ENCODE data around the gene KRT73. TPM values are rescaled to one million over a fixed set of nuclear protein-coding genes. Genes with fewer than 3 reads are reported as not detected.

KRT73 gene
- total RNA-seq, 1 donor from 2014 or later, result 0.77 TPM

GRCh38 chr12:52643233-52644077, 25.1 kb upstream of the KRT73 start:
- no peaks in the 10 kb centered on the region for H3K4me1 Mint-ChIP-seq (ENCODE audit: unreplicated experiment)
- H3K4me3 Mint-ChIP-seq (ENCODE audit: unreplicated experiment), result no peak overlapping the region
- no peaks in the 10 kb centered on the region for H3K9me3 Mint-ChIP-seq (ENCODE audit: unreplicated experiment)
- no peak for DNase-seq (ENCODE audit: low spot score)
- no peaks in the 10 kb centered on the region for H3K27me3 Mint-ChIP-seq (ENCODE audit: unreplicated experiment)
- H3K27ac Mint-ChIP-seq (ENCODE audit: unreplicated experiment), result no peak overlapping the region
- TF ChIP-seq, protein P1, sequence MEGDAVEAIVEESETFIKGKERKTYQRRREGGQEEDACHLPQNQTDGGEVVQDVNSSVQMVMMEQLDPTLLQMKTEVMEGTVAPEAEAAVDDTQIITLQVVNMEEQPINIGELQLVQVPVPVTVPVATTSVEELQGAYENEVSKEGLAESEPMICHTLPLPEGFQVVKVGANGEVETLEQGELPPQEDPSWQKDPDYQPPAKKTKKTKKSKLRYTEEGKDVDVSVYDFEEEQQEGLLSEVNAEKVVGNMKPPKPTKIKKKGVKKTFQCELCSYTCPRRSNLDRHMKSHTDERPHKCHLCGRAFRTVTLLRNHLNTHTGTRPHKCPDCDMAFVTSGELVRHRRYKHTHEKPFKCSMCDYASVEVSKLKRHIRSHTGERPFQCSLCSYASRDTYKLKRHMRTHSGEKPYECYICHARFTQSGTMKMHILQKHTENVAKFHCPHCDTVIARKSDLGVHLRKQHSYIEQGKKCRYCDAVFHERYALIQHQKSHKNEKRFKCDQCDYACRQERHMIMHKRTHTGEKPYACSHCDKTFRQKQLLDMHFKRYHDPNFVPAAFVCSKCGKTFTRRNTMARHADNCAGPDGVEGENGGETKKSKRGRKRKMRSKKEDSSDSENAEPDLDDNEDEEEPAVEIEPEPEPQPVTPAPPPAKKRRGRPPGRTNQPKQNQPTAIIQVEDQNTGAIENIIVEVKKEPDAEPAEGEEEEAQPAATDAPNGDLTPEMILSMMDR (IDR thresholded peaks at IDR 0.05; ENCODE audit: unreplicated experiment), result no peak
- H3K36me3 Mint-ChIP-seq (ENCODE audit: low read depth, unreplicated experiment), result no peaks in the 10 kb centered on the region

DNA sequence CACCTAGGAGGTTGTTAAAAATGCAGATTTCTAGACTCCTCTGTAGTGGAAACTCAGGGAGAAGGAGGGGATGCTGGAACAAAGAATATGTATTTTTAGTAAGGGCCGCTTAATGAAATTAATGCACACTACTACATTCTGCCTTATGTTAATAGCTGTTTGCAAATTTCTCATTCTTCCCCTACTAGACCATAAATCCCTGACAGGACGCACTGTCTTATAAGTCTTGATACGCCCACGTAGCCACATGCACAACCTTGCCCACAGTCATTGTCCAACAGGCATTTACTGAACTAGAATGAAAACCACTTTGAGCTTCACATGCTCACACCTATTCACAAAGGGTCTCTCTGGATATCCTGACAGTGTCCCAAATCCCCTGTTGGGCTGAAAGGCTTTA, 23.1 kb upstream of the KRT73 start:
- Mint-ChIP-seq H3K36me3 (ENCODE audit: low read depth, unreplicated experiment) (no peaks in the 10 kb centered on the region), H3K27me3 (ENCODE audit: unreplicated experiment) (no peaks in the 10 kb centered on the region)

GRCh38 chr12:52637299-52637698, 18.9 kb upstream of the KRT73 start:
- no peak for DNase-seq (ENCODE audit: low spot score)
- peaks cover 1% of the 10 kb centered on the region for H3K27me3 Mint-ChIP-seq (ENCODE audit: unreplicated experiment)
- H3K36me3 Mint-ChIP-seq (ENCODE audit: low read depth, unreplicated experiment), result no peaks in the 10 kb centered on the region
- no peak overlapping the region for H3K27ac Mint-ChIP-seq (ENCODE audit: unreplicated experiment)
- H3K4me1 Mint-ChIP-seq (ENCODE audit: unreplicated experiment), result peaks cover 3% of the 10 kb centered on the region
- no peaks in the 10 kb centered on the region for H3K9me3 Mint-ChIP-seq (ENCODE audit: unreplicated experiment)
- TF ChIP-seq, protein P1 (IDR thresholded peaks at IDR 0.05; ENCODE audit: unreplicated experiment), result no peak
- H3K4me3 Mint-ChIP-seq (ENCODE audit: unreplicated experiment), result no peak overlapping the region

More for the DNA sequence above, 23.1 kb upstream of the KRT73 start:
- no peak for DNase-seq (ENCODE audit: low spot score)
- Mint-ChIP-seq H3K27ac (ENCODE audit: unreplicated experiment) (no peak overlapping the region), H3K4me1 (ENCODE audit: unreplicated experiment) (no peaks in the 10 kb centered on the region), H3K4me3 (ENCODE audit: unreplicated experiment) (no peak overlapping the region), H3K9me3 (ENCODE audit: unreplicated experiment) (no peaks in the 10 kb centered on the region)
- TF ChIP-seq, protein P1 (IDR thresholded peaks at IDR 0.05; ENCODE audit: unreplicated experiment), result no peak

- Mint-ChIP-seq H3K4me1 (ENCODE audit: unreplicated experiment) (peaks cover 3% of the 10 kb centered on the region), H3K4me3 (ENCODE audit: unreplicated experiment) (no peak overlapping the region), H3K9me3 (ENCODE audit: unreplicated experiment) (no peaks in the 10 kb centered on the region), H3K36me3 (ENCODE audit: low read depth, unreplicated experiment) (no peaks in the 10 kb centered on the region), H3K27me3 (ENCODE audit: unreplicated experiment) (peaks cover 1% of the 10 kb centered on the region), H3K27ac (ENCODE audit: unreplicated experiment) (no peak overlapping the region)
- no peak for DNase-seq (ENCODE audit: low spot score)
- TF ChIP-seq, protein P1 (IDR thresholded peaks at IDR 0.05; ENCODE audit: unreplicated experiment), result no peak
These were observed 18.4 kb upstream of the KRT73 start for GRCh38 chr12:52636592-52637258.

GRCh38 chr12:52636189-52636588, 17.8 kb upstream of the KRT73 start:
- Mint-ChIP-seq H3K27ac (ENCODE audit: unreplicated experiment) (no peak overlapping the region), H3K9me3 (ENCODE audit: unreplicated experiment) (no peaks in the 10 kb centered on the region), H3K4me1 (ENCODE audit: unreplicated experiment) (peaks cover 3% of the 10 kb centered on the region), H3K4me3 (ENCODE audit: unreplicated experiment) (no peak overlapping the region), H3K27me3 (ENCODE audit: unreplicated experiment) (peaks cover 1% of the 10 kb centered on the region), H3K36me3 (ENCODE audit: low read depth, unreplicated experiment) (no peaks in the 10 kb centered on the region)
- TF ChIP-seq, protein P1 (IDR thresholded peaks at IDR 0.05; ENCODE audit: unreplicated experiment), result no peak
- DNase-seq (ENCODE audit: low spot score), result no peak
